Measurements from ENCODE around the gene CAP1. TPM values are rescaled to one million over a fixed set of nuclear protein-coding genes. Genes with fewer than 3 reads are reported as not detected.

The CAP1 gene
- total and polyA plus RNA-seq, 9 of the 15 experiments (the other 6 are each of a cell fraction or from before 2014, with no cell fraction given), result 230 to 658 (median 281) TPM

DNA sequence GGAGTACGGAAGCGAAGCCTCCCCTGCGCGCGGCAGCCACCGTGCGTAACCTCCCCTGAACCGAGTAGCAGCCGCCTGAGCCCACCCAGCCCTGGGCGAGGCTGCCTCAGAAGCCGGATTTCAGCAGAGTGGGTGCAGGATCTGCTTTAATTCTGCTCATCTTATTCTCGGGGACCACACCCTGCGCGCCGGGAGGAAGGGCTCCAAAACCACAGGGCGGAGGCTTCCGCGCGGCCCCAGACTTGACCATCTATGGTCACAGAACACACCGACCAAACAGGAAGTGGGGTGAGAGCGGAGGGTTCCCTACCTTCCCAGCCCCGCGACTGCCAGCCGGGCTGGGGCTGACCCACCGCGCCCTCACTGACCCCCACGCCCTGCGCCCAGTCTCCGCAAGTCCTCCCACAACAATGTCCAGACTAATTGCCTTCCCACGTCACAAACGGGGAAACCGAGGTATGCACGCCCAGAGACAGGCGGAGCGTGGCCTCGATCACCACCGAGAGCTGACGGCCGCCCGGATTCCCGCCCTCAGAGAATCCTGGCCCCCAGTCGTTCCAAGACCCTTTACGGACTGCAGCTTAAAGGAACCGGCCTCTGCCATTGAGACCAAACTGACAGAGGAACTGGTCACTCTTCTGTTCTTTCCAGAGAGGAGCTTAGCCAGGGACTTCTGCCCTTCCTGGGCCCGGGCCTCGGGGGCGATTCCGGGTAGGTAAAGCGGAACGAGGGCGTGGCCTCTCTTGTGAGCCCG lies 595 bp upstream of the CAP1 start (continued):
- TF ChIP-seq FOXA3 (CRISPR knock-in tag; conservative IDR thresholded peaks at IDR 0.05 in 1 of 2, IDR thresholded peaks at IDR 0.05 in 1 of 2) (no peak; a peak in 1 of 4 replicates), MCM3 (IDR thresholded peaks at IDR 0.05) (no peak), TCF7L2 (IDR thresholded peaks at IDR 0.05; ENCODE audit: low read depth, low read length) (no peak), CBX8 (IDR thresholded peaks at IDR 0.05; ENCODE audit: borderline replicate concordance, extremely low read depth, low read depth, low read length, poor library complexity, severe bottlenecking) (no peak), KAT2B (IDR thresholded peaks at IDR 0.05; ENCODE audit: low read depth, low read length) (no peak), MAFG (tag; conservative IDR thresholded peaks at IDR 0.05) (no peak), CTCFL (IDR thresholded peaks at IDR 0.05; ENCODE audit: borderline replicate concordance, insufficient read depth, low read depth, low read length, poor library complexity, severe bottlenecking) (no peak), FOXJ2 (tag; IDR thresholded peaks at IDR 0.05) (peak; percentile 80), ZNF146 (CRISPR knock-in tag; IDR thresholded peaks at IDR 0.05; ENCODE audit: unreplicated experiment) (no peak), SLC30A9 (CRISPR knock-in tag; IDR thresholded peaks at IDR 0.05) (no peak)
- TF ChIP-seq, protein P1, sequence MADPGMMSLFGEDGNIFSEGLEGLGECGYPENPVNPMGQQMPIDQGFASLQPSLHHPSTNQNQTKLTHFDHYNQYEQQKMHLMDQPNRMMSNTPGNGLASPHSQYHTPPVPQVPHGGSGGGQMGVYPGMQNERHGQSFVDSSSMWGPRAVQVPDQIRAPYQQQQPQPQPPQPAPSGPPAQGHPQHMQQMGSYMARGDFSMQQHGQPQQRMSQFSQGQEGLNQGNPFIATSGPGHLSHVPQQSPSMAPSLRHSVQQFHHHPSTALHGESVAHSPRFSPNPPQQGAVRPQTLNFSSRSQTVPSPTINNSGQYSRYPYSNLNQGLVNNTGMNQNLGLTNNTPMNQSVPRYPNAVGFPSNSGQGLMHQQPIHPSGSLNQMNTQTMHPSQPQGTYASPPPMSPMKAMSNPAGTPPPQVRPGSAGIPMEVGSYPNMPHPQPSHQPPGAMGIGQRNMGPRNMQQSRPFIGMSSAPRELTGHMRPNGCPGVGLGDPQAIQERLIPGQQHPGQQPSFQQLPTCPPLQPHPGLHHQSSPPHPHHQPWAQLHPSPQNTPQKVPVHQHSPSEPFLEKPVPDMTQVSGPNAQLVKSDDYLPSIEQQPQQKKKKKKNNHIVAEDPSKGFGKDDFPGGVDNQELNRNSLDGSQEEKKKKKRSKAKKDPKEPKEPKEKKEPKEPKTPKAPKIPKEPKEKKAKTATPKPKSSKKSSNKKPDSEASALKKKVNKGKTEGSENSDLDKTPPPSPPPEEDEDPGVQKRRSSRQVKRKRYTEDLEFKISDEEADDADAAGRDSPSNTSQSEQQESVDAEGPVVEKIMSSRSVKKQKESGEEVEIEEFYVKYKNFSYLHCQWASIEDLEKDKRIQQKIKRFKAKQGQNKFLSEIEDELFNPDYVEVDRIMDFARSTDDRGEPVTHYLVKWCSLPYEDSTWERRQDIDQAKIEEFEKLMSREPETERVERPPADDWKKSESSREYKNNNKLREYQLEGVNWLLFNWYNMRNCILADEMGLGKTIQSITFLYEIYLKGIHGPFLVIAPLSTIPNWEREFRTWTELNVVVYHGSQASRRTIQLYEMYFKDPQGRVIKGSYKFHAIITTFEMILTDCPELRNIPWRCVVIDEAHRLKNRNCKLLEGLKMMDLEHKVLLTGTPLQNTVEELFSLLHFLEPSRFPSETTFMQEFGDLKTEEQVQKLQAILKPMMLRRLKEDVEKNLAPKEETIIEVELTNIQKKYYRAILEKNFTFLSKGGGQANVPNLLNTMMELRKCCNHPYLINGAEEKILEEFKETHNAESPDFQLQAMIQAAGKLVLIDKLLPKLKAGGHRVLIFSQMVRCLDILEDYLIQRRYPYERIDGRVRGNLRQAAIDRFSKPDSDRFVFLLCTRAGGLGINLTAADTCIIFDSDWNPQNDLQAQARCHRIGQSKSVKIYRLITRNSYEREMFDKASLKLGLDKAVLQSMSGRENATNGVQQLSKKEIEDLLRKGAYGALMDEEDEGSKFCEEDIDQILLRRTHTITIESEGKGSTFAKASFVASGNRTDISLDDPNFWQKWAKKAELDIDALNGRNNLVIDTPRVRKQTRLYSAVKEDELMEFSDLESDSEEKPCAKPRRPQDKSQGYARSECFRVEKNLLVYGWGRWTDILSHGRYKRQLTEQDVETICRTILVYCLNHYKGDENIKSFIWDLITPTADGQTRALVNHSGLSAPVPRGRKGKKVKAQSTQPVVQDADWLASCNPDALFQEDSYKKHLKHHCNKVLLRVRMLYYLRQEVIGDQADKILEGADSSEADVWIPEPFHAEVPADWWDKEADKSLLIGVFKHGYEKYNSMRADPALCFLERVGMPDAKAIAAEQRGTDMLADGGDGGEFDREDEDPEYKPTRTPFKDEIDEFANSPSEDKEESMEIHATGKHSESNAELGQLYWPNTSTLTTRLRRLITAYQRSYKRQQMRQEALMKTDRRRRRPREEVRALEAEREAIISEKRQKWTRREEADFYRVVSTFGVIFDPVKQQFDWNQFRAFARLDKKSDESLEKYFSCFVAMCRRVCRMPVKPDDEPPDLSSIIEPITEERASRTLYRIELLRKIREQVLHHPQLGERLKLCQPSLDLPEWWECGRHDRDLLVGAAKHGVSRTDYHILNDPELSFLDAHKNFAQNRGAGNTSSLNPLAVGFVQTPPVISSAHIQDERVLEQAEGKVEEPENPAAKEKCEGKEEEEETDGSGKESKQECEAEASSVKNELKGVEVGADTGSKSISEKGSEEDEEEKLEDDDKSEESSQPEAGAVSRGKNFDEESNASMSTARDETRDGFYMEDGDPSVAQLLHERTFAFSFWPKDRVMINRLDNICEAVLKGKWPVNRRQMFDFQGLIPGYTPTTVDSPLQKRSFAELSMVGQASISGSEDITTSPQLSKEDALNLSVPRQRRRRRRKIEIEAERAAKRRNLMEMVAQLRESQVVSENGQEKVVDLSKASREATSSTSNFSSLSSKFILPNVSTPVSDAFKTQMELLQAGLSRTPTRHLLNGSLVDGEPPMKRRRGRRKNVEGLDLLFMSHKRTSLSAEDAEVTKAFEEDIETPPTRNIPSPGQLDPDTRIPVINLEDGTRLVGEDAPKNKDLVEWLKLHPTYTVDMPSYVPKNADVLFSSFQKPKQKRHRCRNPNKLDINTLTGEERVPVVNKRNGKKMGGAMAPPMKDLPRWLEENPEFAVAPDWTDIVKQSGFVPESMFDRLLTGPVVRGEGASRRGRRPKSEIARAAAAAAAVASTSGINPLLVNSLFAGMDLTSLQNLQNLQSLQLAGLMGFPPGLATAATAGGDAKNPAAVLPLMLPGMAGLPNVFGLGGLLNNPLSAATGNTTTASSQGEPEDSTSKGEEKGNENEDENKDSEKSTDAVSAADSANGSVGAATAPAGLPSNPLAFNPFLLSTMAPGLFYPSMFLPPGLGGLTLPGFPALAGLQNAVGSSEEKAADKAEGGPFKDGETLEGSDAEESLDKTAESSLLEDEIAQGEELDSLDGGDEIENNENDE (IDR thresholded peaks at IDR 0.05; ENCODE audit: low read depth, low read length), result no peak
